ENCODE data around the gene KRT73. TPM values are rescaled to one million over a fixed set of nuclear protein-coding genes. Genes with fewer than 3 reads are reported as not detected.

KRT73 gene
- total and polyA plus RNA-seq, 8 donors = not detected

DNA sequence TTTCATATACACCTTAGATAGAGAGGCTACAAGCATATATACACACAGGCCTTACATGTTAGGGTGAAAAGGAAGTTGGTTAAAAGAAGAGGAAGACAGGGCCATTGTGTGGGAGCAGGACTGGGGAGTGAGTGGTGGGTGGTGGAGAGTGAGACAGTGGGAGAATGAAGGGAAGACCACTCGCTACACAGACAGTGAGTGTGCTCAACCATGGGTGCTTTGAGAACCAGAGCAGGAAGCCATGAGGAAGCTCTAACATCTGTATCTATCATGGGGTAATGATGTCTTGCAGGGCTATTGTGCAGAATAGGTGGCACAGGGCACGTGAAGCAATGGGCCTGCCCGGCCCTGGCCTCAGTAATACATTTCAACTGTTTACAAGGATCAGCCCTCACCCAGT is 33.3 kb downstream of the KRT73 start:
- 80 to 97% (median 86%) methylated on average over 3 of the region's 3 CpGs for WGBS, 5 donors
- Histone ChIP-seq H3K36me3 (no peaks in the 10 kb centered on the region), H3K27ac (no peak overlapping the region), H3K4me1 (no peaks in the 10 kb centered on the region), H3K27me3 (peaks cover 0 to 10% (median 0%) of the 10 kb centered on the region in 3 donors), H3K9me3 (no peaks in the 10 kb centered on the region), H3K4me3 (no peak overlapping the region)
- TF ChIP-seq, protein P1, sequence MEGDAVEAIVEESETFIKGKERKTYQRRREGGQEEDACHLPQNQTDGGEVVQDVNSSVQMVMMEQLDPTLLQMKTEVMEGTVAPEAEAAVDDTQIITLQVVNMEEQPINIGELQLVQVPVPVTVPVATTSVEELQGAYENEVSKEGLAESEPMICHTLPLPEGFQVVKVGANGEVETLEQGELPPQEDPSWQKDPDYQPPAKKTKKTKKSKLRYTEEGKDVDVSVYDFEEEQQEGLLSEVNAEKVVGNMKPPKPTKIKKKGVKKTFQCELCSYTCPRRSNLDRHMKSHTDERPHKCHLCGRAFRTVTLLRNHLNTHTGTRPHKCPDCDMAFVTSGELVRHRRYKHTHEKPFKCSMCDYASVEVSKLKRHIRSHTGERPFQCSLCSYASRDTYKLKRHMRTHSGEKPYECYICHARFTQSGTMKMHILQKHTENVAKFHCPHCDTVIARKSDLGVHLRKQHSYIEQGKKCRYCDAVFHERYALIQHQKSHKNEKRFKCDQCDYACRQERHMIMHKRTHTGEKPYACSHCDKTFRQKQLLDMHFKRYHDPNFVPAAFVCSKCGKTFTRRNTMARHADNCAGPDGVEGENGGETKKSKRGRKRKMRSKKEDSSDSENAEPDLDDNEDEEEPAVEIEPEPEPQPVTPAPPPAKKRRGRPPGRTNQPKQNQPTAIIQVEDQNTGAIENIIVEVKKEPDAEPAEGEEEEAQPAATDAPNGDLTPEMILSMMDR (IDR thresholded peaks at IDR 0.05) = no peak
- TF ChIP-seq EP300 (IDR thresholded peaks at IDR 0.05) (no peak), POLR2A (IDR thresholded peaks at IDR 0.05) (no peak), POLR2AphosphoS5 (IDR thresholded peaks at IDR 0.05) (no peak)
- intact Hi-C loops (cut with DNase I; ENCODE audit: low total_unique reads) = loop anchor here (5.0 kb wide), 1 partner anchor 277 kb away; no protein-coding TSS in a partner anchor
- no peak for DNase-seq

DNA sequence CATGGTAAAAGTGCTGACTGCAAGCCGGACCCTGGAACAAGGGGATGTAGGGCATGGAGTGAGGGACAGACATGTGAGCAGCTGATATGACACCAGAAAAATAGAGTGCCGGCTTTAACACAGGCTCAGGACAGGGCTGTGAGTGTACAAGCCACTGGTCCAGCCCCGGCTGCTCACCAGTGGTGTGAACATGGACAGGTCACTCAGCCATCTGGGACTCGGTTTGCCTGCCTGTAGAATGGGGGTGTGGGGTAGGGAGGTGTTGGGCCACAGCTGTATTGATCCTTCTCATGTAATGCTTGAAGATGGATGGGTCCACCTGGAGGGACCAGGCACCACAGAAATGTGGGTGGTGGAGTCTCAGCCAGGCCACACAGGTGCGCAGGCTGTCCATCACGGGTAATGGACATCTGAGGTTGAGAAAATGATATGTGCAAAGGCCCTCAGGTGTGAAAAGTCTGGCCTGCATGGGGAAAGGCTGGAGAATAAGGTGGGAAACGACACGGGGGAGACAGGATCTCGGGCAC is 34.1 kb downstream of the KRT73 start:
- TF ChIP-seq, protein P1 (IDR thresholded peaks at IDR 0.05) = no peak
- TF ChIP-seq POLR2A (IDR thresholded peaks at IDR 0.05) = no peak
- TF ChIP-seq POLR2AphosphoS5 (IDR thresholded peaks at IDR 0.05) = no peak
- TF ChIP-seq EP300 (IDR thresholded peaks at IDR 0.05) = no peak
- WGBS, 5 donors = 85 to 92% (median 90%) methylated on average over 9 of the region's 9 CpGs
- H3K9me3 ChIP-seq = no peaks in the 10 kb centered on the region

DNA sequence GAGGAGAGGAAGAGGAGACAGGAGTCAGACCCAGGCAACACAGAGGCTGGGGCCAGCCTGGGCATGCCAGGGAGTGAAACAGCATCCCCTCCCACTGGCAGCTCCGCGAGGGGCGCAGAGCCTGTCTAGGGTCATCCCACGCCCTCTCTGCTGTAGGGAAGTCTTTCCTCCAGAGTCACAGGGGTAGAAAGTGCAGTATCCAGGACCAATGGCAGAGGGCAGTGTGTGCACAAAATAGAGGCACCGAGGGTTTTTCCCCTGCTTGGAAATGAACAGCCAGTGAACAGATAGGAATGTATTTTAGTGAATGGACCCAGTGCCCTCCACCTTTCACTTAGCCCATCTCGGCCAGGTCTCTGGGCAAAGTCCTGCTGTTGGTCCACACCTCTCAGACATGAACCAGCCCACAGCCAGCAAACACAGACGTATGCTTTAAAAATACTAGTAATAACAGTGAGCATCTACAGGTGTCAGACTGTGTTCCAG is 35.3 kb downstream of the KRT73 start:
- H3K9me3 ChIP-seq = no peaks in the 10 kb centered on the region
- intact Hi-C loops (cut with DNase I; ENCODE audit: low total_unique reads) = no loop called here
- TF ChIP-seq POLR2AphosphoS5 (IDR thresholded peaks at IDR 0.05) = no peak
- TF ChIP-seq, protein P1 (IDR thresholded peaks at IDR 0.05) = peak in 5 of 7 experiments; percentile 54 to 71 (median 66)
- no peak for TF ChIP-seq POLR2A (IDR thresholded peaks at IDR 0.05)
- no peak for TF ChIP-seq EP300 (IDR thresholded peaks at IDR 0.05)
- H3K4me1 ChIP-seq = no peaks in the 10 kb centered on the region
- 7 to 12% (median 10%) methylated on average over 6 to 7 of the region's 7 CpGs for WGBS, 5 donors
- no peak overlapping the region for H3K4me3 ChIP-seq
- H3K27me3 ChIP-seq = peaks cover 0 to 9% (median 0%) of the 10 kb centered on the region in 3 donors
- peak; percentile 58 to 84 for DNase-seq
- no peaks in the 10 kb centered on the region for H3K36me3 ChIP-seq
- H3K27ac ChIP-seq = no peak overlapping the region

More for the DNA sequence above, 34.1 kb downstream of the KRT73 start:
- Histone ChIP-seq H3K4me1 (no peaks in the 10 kb centered on the region), H3K27me3 (peaks cover 0 to 10% (median 0%) of the 10 kb centered on the region in 3 donors), H3K36me3 (no peaks in the 10 kb centered on the region), H3K4me3 (no peak overlapping the region), H3K27ac (no peak overlapping the region)
- no peak for DNase-seq
- intact Hi-C loops (cut with DNase I; ENCODE audit: low total_unique reads) = no loop called here

DNA sequence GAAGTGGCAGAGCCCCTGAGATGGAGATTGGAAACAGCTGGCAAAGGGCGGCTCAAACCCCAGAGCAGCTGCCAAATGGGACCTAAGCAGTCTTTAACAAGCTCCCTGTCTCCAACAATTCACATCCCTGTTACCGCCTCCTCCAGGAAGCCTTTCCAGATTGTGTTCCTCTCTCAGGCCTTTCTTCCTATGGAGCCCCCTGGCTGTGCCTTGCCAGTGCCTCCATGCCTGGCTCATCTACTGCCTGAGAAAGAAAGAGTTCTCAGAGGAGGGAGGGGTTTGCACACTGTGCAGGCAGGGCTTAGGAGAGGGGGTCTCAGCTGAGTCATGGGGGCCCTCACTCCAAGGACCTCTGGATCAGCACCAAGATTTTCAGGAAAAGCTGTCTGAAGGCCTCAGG is 35.9 kb downstream of the KRT73 start:
- Histone ChIP-seq H3K27ac (no peak overlapping the region), H3K36me3 (no peaks in the 10 kb centered on the region), H3K4me3 (no peak overlapping the region), H3K4me1 (no peaks in the 10 kb centered on the region), H3K9me3 (no peaks in the 10 kb centered on the region), H3K27me3 (peaks cover 0 to 4% (median 0%) of the 10 kb centered on the region in 3 donors)
- intact Hi-C loops (cut with DNase I; ENCODE audit: low total_unique reads) = no loop called here
- 51 to 72% (median 61%) methylated on average over 2 of the region's 2 CpGs for WGBS, 5 donors
- no peak for DNase-seq
- TF ChIP-seq POLR2A (IDR thresholded peaks at IDR 0.05) = no peak
- no peak for TF ChIP-seq EP300 (IDR thresholded peaks at IDR 0.05)
- TF ChIP-seq, protein P1 (IDR thresholded peaks at IDR 0.05) = no peak
- no peak for TF ChIP-seq POLR2AphosphoS5 (IDR thresholded peaks at IDR 0.05)
